ENCODE data around the gene PLXNB1.

Gene PLXNB1

DNA sequence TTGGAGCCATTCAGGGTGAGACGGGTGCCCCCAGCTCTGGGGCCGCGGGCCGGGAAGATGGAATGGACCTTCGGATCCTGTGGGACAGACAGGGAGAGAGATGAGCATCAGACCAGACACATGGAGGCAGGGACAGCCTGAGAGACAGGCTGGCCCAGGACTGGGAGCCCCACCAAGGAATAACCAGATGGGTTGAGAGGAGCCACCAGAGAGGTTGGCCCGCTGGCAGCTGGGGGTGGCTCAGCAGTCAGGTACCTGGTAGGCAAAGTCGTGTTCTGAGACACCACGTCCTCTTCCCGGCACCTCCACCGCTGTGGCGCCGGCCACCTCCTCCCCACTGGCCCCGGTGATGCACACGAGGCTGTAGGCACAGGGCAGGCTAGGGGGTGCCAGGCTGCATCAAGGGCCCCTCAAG is 13.8 kb downstream of the PLXNB1 start:
- no peak for DNase-seq (ENCODE audit: low spot score)
- in situ Hi-C loops (cut with MboI; ENCODE audit: low sequenced_read_pairs, unreplicated experiment): no loop called here
- TF ChIP-seq, protein P1, sequence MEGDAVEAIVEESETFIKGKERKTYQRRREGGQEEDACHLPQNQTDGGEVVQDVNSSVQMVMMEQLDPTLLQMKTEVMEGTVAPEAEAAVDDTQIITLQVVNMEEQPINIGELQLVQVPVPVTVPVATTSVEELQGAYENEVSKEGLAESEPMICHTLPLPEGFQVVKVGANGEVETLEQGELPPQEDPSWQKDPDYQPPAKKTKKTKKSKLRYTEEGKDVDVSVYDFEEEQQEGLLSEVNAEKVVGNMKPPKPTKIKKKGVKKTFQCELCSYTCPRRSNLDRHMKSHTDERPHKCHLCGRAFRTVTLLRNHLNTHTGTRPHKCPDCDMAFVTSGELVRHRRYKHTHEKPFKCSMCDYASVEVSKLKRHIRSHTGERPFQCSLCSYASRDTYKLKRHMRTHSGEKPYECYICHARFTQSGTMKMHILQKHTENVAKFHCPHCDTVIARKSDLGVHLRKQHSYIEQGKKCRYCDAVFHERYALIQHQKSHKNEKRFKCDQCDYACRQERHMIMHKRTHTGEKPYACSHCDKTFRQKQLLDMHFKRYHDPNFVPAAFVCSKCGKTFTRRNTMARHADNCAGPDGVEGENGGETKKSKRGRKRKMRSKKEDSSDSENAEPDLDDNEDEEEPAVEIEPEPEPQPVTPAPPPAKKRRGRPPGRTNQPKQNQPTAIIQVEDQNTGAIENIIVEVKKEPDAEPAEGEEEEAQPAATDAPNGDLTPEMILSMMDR (IDR thresholded peaks at IDR 0.05; ENCODE audit: borderline replicate concordance, control extremely low read depth, extremely low read depth, insufficient read depth, missing control alignments): no peak

DNA sequence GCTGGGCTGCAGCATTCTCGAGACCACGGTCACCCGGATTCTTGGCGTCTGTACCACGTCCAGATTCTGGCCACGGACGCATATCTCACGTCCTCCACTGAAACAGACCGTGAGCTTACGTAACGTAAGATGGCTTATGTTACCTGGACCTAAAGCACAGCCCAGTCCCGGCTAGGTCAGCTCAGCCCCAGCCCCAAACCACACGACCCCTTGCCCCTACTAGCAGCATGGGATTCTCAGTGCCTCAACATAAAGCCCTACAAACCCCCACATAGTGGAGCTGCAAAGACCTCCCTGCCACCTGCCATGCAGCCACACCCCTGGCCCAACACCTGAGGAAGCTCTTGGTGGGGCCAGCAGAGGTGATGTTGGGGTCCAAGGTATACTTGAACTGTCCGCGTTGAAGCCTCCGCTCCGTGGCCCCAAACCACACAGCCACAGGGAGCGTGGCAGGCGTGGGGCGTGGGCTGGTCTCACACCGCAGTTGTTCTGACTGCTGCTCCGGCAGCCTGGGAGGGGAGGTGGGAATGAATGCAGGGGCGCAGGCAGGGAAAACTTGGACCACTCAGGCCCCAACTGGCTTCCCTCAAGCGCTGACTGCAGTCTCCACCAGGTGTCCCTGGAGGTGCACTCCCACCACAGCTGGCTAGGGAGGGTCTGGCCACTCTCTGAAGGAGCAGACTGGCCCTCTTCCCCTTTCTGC is 14.5 kb downstream of the PLXNB1 start:
- TF ChIP-seq, protein P1 (IDR thresholded peaks at IDR 0.05; ENCODE audit: borderline replicate concordance, control extremely low read depth, extremely low read depth, insufficient read depth, missing control alignments): no peak
- in situ Hi-C loops (cut with MboI; ENCODE audit: low sequenced_read_pairs, unreplicated experiment): no loop called here
- DNase-seq (ENCODE audit: low spot score): no peak

DNA sequence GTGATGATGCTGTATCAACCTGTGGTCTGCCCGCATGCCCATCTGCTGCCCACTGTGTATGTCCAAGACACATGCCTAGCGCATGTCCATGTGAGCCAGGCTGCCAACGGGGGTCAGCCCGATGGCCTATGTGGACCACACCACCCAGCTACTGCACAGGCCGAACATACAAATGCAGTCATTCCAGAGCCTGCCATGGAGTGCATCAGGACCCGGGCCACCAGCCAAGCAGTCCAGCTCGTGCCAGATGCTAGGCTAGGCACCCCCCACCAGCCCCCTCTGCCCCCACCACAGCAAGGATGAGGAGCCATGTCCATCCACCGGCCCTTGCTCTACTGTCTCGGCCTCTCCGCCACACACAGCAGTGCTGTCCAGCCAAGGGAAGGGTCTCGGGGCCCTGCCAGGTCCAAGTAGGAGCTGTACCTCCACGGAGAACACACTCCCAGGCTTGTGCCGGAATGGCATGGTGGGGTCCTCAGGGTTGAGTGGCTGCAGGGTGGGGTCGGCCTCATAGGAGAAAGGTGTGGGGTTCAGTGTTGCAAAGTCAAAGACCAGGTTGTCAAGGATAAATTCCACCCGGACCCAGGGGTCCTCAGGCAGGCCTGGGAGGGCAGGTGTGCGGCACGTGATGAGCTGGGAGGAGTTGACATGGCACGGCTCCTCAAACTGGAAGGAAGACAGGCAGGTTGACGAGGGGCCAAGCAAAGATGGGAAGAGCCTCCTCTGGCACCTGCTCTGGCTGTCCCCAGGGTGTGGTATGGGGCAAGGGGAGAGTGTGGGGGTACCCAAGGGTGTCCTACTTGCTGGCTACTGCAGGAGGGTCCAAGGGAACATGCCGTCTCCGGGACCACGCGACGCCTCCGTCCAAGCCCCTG is 15.3 kb downstream of the PLXNB1 start:
- in situ Hi-C loops (cut with MboI; ENCODE audit: low sequenced_read_pairs, unreplicated experiment): no loop called here

DNA sequence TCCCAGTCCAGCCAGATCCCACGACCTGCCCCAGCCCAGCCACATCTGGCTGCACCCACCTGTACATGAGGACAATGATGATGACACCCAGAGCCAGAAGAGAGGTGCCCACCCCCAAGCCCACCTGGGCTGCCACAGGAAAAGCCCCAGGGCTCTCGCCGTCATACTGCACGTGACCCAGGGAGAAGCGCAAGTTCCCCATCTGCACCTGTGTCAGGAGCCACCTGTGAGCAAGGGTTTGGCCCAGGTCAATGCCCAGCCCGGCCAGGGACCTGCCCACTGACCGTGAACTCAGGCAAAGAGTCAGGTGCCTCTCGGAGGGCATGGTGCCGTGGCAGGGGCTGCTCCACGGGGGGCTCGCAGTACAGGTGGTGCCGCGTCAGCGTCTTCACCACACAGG is 16.3 kb downstream of the PLXNB1 start:
- in situ Hi-C loops (cut with MboI; ENCODE audit: low sequenced_read_pairs, unreplicated experiment): no loop called here
- TF ChIP-seq, protein P1 (IDR thresholded peaks at IDR 0.05; ENCODE audit: borderline replicate concordance, control extremely low read depth, extremely low read depth, insufficient read depth, missing control alignments): no peak
- no peak for DNase-seq (ENCODE audit: low spot score)

More for the DNA sequence above, 15.3 kb downstream of the PLXNB1 start:
- TF ChIP-seq, protein P1 (IDR thresholded peaks at IDR 0.05; ENCODE audit: borderline replicate concordance, control extremely low read depth, extremely low read depth, insufficient read depth, missing control alignments): no peak
- no peak for DNase-seq (ENCODE audit: low spot score)

DNA sequence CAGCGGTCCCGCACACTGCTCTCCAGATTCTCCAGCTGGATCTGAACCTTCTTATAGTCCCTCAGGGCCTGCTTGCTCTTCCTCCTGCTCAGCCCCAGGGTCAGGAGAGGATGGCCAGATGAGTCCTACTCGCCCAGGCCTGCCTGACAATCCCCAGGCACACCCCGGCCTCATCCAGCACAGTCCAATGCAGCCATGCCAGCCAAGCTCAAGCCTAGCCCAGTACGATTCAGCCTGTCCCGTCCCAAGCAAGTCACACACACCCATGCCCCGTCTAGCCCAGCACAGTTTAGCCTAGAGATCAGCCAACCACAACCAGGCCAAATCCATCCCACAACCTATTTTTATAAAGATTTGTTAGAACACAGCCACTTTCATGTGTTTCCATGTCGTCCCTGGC is 16.8 kb downstream of the PLXNB1 start:
- TF ChIP-seq, protein P1 (IDR thresholded peaks at IDR 0.05; ENCODE audit: borderline replicate concordance, control extremely low read depth, extremely low read depth, insufficient read depth, missing control alignments): no peak
- no peak for DNase-seq (ENCODE audit: low spot score)
- in situ Hi-C loops (cut with MboI; ENCODE audit: low sequenced_read_pairs, unreplicated experiment): no loop called here

DNA sequence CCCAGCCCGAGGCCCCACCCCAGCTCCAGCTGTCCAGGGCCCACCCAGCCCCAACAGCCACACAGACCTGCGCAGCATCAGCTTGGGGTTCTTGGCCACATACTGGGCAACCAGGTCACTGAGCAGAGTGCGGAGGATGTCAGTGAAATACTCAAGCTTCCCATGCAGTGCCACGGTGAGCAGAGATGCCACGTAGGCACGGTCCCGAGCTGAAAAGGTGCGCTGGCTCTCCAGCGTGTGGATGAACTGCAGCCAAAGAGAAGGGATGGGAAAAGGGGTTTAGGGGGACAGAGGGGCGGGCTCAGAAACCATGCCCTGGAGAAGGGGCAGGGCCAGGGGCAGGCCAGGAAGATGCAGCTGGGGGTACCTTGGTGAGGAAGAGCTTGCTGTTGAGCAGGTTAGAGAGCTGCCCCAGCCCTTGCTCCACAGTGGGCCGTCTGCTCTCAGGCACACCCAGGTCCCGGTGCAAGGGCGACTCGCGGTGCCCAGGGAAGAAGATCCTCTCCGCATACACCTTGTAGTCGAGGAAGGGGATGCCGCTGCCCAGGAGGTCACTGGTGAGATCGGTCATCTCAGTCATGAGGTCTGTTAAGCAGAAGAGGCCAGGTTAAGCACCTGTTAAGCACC is 17.4 kb downstream of the PLXNB1 start:
- in situ Hi-C loops (cut with MboI; ENCODE audit: low sequenced_read_pairs, unreplicated experiment): no loop called here
- TF ChIP-seq, protein P1 (IDR thresholded peaks at IDR 0.05; ENCODE audit: borderline replicate concordance, control extremely low read depth, extremely low read depth, insufficient read depth, missing control alignments): no peak
- no peak for DNase-seq (ENCODE audit: low spot score)

Data from GM13976 (cell line).